Left ventricle myocardium inferior (tissue), 1 donor: ENCODE measurements around the gene STK32C. TPM values are rescaled to one million over a fixed set of nuclear protein-coding genes. Genes with fewer than 3 reads are reported as not detected.

Experiments
- DNase-seq: peaks from one replicate; pipeline ENCODE4 v3.0.0-alpha.2; 2020
- H3K27ac ChIP-seq: fragments of 200-600 bp; replicated peaks from 2 replicates; pipeline ENCODE4 v1.8.0; 2021
- H3K27me3 ChIP-seq: fragments of 200-600 bp; 2 replicates; pipeline ENCODE4 v1.8.0; 2021; ENCODE audit warnings: low read depth
- H3K36me3 ChIP-seq: fragments of 200-600 bp; 2 replicates; pipeline ENCODE4 v1.8.0; 2021
- H3K4me1 ChIP-seq: fragments of 200-600 bp; 2 replicates; pipeline ENCODE4 v1.8.0; 2021
- H3K4me3 ChIP-seq: fragments of 200-600 bp; 2 replicates; pipeline ENCODE4 v1.8.0; 2021; ENCODE audit warnings: mild to moderate bottlenecking, moderate library complexity
- H3K9me3 ChIP-seq: fragments of 200-600 bp; replicated peaks from 2 replicates; pipeline ENCODE4 v1.8.0; 2021
- CTCF ChIP-seq: fragments of 200-600 bp; IDR thresholded peaks from 2 replicates; pipeline ENCODE4 v1.8.0; 2021; ENCODE audit warnings: antibody characterized with exemption, mild to moderate bottlenecking, borderline replicate concordance
- intact Hi-C: fragments of 100-400 bp; cut with micrococcal nuclease; formaldehyde crosslinking; loops from one replicate; pipeline ENCODE4 v1.11.0; 2022
- total RNA-seq: library from RNA; stranded (reverse); fragmentation: NEBNext Ultra II Directional; extraction: Animal tissue kit (Norgen Biotek cat#: 25700); gene quantifications from one replicate; pipeline ENCODE4 v1.2.1, GENCODE V29; 2021
- donor health status: DM: no; HTN: yes; CAD: no; lungs with severe emphysema.

STK32C gene
- total RNA-seq, 1 donor from 2014 or later = 4.4 TPM

GRCh38 chr10:132172091-132173066 is 135.4 kb downstream of the STK32C start:
- H3K36me3 ChIP-seq = peaks cover 17% of the 10 kb centered on the region
- peaks cover 21% of the 10 kb centered on the region for H3K4me1 ChIP-seq
- intact Hi-C loops = no loop called here
- no peak for DNase-seq
- no peak overlapping the region for H3K27ac ChIP-seq
- no peak overlapping the region for H3K4me3 ChIP-seq
- peaks cover 8% of the 10 kb centered on the region for H3K27me3 ChIP-seq
- TF ChIP-seq CTCF = no peak
- no peaks in the 10 kb centered on the region for H3K9me3 ChIP-seq

- no peak overlapping the region for H3K27ac ChIP-seq
- DNase-seq = no peak
- intact Hi-C loops = no loop called here
Measured at GRCh38 chr10:132170561-132171361, 137.0 kb downstream of the STK32C start.

GRCh38 chr10:132169766-132170560 is 137.8 kb downstream of the STK32C start:
- intact Hi-C loops = no loop called here
- Histone ChIP-seq H3K4me1 (no peaks in the 10 kb centered on the region), H3K27ac (no peak overlapping the region), H3K9me3 (no peaks in the 10 kb centered on the region), H3K36me3 (peaks cover 20% of the 10 kb centered on the region), H3K27me3 (no peaks in the 10 kb centered on the region), H3K4me3 (no peak overlapping the region)
- TF ChIP-seq CTCF = no peak
- DNase-seq = no peak

More at GRCh38 chr10:132170561-132171361, 137.0 kb downstream of the STK32C start:
- H3K4me3 ChIP-seq = no peak overlapping the region
- no peak for TF ChIP-seq CTCF
- H3K9me3 ChIP-seq = no peaks in the 10 kb centered on the region
- no peaks in the 10 kb centered on the region for H3K27me3 ChIP-seq
- peaks cover 6% of the 10 kb centered on the region for H3K4me1 ChIP-seq
- peaks cover 20% of the 10 kb centered on the region for H3K36me3 ChIP-seq

GRCh38 chr10:132169031-132169765 is 138.6 kb downstream of the STK32C start:
- no peak overlapping the region for H3K4me3 ChIP-seq
- TF ChIP-seq CTCF = no peak
- no peaks in the 10 kb centered on the region for H3K27me3 ChIP-seq
- peaks cover under 1% of the 10 kb centered on the region for H3K4me1 ChIP-seq
- H3K27ac ChIP-seq = no peak overlapping the region
- peaks cover 20% of the 10 kb centered on the region for H3K36me3 ChIP-seq
- intact Hi-C loops = no loop called here
- DNase-seq = no peak
- H3K9me3 ChIP-seq = no peaks in the 10 kb centered on the region
